Measurements from ENCODE around the gene ERCC3.
"Not testable (repeated sequence)": the region's sequence is repeated elsewhere in the genome, so short reads cannot be mapped to it uniquely, and the experiment has no call there.

Gene ERCC3

GRCh38 chr2:127225186-127225960 is 68.6 kb downstream of the ERCC3 start:
- no peak for DNase-seq

- DNase-seq: not testable (repeated sequence)
These were observed 69.8 kb downstream of the ERCC3 start for GRCh38 chr2:127224135-127224534.

GRCh38 chr2:127220768-127221527 is 73.0 kb downstream of the ERCC3 start:
- no peak for DNase-seq

- DNase-seq: no peak
These were observed 73.7 kb downstream of the ERCC3 start, which contains the start of gene CYP27C1 for GRCh38 chr2:127220102-127220767. Gene CYP27C1, minus strand, starts transcription at chr2:127220299. Its CDS starts 29 bp downstream, at chr2:127220270.

GRCh38 chr2:127219171-127220070 is 74.5 kb downstream of the ERCC3 start:
- no peak for DNase-seq

- no peak for DNase-seq
These were observed 75.2 kb downstream of the ERCC3 start for GRCh38 chr2:127218812-127219170.

- DNase-seq: no peak
These were observed 76.2 kb downstream of the ERCC3 start for GRCh38 chr2:127217470-127218325.

- DNase-seq: no peak
These were observed 77.4 kb downstream of the ERCC3 start for GRCh38 chr2:127216593-127216992.

GRCh38 chr2:127216095-127216494 is 77.8 kb downstream of the ERCC3 start:
- DNase-seq: no peak

GRCh38 chr2:127214201-127214600 is 79.7 kb downstream of the ERCC3 start:
- DNase-seq: not testable (repeated sequence)

- no peak for DNase-seq
These were observed 85.6 kb downstream of the ERCC3 start for GRCh38 chr2:127208313-127208712.

All from T-helper 2 cell (primary cell).